NCI-H69 (cell line): ENCODE data around the gene GPR68.
"Not testable (repeated sequence)": the region's sequence is repeated elsewhere in the genome, so short reads cannot be mapped to it uniquely, and the experiment has no call there.

ENCODE experiments used
- DNase-seq: peaks from one replicate; lab custom pipeline; 2025; lab: John Stamatoyannopoulos, UW

The GPR68 gene

GRCh38 chr14:91228112-91229004, 16.1 kb downstream of the GPR68 start:
- no peak for DNase-seq

DNA sequence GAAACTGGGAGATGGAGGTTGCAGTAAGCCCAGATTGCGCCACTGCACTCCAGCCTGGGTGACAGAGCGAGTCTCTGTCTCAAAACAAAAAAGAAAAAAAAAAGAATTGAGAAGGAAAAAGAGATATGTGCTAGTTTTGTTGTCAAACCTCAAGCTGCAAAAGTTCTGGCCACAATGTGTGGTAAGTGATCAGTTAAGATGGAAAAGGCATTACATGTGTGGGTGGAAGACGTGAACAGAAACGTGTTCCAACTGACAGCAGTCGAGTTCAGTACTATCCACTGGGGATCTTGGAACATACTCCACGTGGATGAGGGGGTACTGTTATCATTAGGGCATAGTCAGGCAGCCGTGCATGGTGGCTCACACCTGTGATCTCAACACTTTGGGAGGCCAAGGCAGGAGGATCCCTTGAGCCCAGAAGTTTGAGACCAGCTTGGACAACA, 17.3 kb downstream of the GPR68 start:
- no peak for DNase-seq

- DNase-seq: not testable (repeated sequence)
Observed at GRCh38 chr14:91226360-91226759, 18.1 kb downstream of the GPR68 start.

DNA sequence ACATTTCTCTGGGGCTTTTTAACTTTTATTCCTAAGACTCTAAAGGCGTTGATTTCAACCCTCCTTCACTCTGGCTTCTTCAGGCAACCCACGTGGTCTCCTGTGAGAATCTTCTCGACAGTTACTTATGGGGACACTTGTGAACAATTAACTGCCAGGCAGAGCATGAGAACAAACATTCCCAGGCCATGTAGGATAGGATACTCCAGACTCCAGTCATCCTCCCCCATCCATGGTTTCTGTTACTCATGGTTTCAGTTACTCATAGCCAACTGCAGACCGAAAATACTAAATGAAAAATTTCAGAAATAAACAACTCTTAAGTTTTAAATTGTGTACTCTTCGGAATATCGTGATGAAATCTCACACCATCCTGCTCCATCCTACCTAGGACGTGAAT, 19.5 kb downstream of the GPR68 start:
- no peak for DNase-seq

DNA sequence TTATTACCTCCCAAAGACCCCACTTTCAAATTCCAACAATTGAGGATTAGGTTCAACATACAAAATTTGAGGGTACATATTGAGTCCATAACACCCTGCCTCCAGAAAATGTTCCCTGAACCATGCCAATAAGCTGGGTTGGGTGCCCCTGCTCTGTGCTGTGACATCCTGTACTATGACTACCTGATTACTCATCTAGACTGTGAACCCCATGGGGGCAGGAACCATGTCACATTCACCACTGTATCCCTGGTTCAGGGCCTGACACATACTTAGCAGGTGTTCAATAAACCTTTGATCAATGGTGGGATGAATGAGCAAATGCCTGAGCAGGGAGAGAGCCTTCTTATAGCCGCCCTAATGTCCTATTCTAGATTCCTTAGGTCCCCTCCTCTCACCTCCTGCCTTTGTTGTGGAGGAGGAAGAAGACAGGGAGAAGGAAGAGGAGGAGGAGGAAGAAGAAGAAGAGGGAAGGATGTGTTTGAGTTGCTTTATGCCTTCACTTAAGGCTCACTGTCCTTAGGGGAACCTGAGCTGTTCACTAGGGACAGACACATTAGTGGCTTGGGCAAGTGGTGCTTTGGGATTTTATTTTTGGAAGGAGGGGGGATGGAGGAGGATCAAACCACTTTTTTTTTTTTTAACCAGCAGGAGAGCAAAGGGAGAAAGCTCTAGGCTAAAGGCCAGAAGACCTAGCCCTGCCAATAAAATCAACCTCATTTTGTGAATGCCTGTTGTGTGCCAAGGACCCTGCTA, 21.3 kb downstream of the GPR68 start:
- no peak for DNase-seq

GRCh38 chr14:91221270-91221669, 23.2 kb downstream of the GPR68 start:
- no peak for DNase-seq

- DNase-seq: no peak
Observed at GRCh38 chr14:91220581-91221000, 23.9 kb downstream of the GPR68 start.

- DNase-seq: no peak
Observed at GRCh38 chr14:91219517-91220389, 24.8 kb downstream of the GPR68 start.

DNA sequence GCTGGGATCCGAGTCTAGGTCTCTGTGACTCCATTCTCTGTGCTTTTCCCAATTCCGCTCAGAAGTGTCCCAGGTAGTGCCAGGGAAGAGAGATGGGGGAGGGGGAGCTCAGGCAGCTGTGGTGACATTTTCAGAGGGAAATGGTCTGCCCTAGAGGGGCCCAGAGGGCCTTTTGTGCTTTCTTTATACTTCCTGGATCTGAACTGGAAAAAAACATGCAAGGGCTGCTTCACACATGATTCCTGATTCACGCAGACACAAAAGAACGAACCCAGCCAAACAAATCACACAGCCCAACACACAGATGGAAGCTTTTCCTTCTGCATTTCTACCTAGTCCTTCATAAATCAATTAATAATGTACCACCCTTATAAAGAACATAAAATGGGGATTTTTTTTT, 26.5 kb downstream of the GPR68 start:
- no peak for DNase-seq

GRCh38 chr14:91216731-91217226, 27.7 kb downstream of the GPR68 start:
- DNase-seq: no peak

- no peak for DNase-seq
Observed at GRCh38 chr14:91215381-91215780, 29.1 kb downstream of the GPR68 start.

DNA sequence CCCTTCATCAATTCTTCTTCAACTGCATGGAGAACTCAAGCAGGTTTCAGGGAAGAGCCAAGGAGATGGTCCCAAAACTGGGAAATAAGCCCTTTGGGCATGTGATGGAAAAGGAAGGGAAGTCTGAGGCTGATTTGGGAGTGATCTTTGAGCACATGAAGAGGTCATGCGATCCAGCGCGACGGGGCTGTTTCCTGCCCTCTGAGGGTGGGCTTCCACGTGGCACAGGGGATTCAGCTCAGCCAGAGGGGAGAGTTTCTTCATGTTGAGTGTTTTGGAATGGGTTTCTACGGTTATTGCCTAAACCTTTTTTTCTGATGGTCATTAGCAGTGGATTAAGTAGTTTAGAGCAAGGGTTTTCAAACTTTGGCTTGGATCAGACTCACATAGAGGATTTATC, 30.2 kb downstream of the GPR68 start:
- DNase-seq: no peak

- DNase-seq: no peak
Observed at GRCh38 chr14:91211017-91211416, 33.5 kb downstream of the GPR68 start.

GRCh38 chr14:91207008-91207407, 37.5 kb downstream of the GPR68 start:
- no peak for DNase-seq

DNA sequence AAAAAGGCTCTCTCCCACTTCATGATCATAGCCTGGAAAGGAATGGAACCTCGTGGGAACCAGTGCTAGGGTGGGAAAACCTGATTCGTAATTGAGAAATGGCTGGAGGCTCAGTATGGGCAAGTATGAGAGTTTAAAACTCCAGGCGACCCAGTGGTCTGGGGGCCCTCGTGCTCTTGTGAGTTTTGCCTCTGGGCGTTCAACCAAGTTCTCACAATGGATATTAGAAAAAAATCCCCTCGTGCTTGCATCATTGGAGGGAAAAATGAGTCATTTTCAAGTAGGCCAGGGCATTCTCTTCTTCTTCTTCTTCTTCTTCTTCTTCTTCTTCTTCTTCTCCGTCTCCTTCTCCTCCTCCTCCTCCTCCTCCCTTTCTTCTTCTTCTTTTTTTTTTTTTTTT, 39.0 kb downstream of the GPR68 start:
- DNase-seq: no peak

DNA sequence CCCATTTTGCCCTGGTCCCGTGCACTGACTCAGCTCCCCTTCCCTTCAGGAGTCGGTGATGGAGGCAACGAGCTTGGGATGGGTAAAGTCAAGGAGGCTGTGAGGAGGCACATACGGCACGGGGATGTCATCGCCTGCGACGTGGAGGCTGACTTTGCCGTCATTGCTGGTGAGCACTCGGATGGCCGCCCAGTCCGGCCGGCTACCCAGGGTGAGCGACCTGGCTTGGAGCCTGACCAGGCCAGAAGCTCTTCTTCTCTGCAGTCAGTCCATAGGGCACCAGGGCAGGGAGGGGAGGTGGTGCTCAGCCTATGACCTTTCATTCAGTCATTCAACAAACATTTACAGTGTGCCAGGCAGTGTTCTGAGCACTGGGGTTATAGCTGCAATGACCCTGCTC, 39.8 kb downstream of the GPR68 start:
- DNase-seq: no peak

- DNase-seq: peak; percentile 69
Observed at GRCh38 chr14:91202234-91202974, 42.1 kb downstream of the GPR68 start.

GRCh38 chr14:91200802-91201201, 43.7 kb downstream of the GPR68 start:
- not testable (repeated sequence) for DNase-seq

DNA sequence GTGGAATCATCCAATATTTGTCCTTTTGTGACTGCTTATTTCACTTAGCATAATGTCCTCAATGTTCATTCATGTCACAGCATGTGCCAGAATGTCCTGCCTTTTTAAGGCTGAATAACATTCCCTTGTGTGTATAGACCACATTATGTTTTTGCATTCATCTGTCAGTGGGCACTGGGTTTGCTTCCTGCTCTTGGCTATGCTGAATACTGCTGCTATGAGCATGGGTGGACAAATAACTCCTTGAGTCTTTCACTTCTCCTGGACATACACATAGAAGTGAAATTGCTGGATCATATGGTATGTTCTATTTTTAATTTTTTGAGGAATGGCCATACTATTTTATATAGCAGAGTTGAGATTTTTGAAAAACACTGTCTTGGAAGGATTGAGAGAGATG, 46.9 kb downstream of the GPR68 start:
- DNase-seq: no peak

- no peak for DNase-seq
Observed at GRCh38 chr14:91195881-91196280, 48.6 kb downstream of the GPR68 start.

- no peak for DNase-seq
Observed at GRCh38 chr14:91193069-91193468, 51.4 kb downstream of the GPR68 start.
